GM18909 (cell line): ENCODE results near the gene SND1.

ENCODE experiments used
- ATAC-seq: cut with Tn5 transposase; IDR thresholded peaks from one replicate; pipeline ENCODE4 v1.9.1; 2021; ENCODE audit warnings: mild to moderate bottlenecking; ENCODE audit not compliant: unreplicated experiment, poor library complexity

Gene SND1

DNA sequence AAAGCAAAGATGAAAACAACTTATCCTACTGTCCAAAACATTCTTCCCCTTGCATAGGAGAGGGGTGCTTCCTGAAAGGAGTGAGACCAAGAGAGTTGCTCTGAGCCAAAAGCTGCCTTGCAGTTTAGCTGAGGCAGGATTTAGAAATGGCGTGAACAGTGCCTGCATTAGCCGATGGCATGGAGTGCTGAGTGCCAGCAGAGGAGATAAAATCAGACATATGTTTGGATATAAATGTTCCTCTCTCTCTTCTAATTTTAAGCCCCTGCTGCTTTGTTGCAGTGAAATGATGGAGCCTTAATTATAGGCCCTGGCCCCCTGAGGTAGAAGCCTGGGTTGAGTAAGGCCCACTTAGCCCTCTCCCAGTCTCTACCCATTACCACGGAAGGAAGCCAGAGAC lies 372.2 kb downstream of the SND1 start:
- no peak for ATAC-seq

DNA sequence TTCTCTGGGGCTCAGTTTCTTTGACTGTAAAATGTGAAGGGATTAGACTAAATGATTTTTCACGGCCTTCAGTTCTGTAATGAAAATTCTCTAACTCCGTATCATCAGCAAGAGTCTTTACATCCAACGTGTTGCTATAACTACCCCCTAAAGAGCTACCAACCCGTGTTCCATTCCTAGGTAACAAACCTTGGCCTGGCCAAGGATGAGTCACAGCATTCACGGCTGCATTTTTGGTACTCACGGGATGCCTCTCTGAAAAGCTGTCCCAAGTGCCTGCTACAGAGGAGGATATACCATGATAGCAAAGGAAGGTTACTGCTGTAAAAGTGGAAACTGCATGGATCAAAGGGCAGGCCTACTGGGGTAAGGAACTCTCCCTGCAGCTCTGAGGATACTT lies 373.4 kb downstream of the SND1 start:
- no peak for ATAC-seq

DNA sequence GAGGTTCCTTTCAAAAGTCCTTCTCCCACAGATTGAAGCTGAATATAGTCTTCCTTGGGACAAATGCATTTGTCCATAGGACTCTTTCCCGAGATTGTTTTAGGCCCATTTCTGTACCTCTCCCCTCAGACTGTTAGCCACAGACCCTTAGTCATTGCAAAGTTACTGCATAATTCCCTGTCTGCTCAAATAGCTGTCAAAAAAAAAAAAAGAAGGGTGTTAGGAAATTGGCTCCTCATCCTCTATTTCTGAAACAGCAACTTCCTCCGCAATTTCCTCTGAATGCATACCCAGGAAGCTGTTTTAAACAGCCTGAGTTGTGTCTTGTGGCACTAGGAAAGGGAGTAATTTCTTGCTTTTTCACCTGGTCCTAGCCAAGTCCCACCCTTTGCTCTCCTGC lies 373.8 kb downstream of the SND1 start:
- ATAC-seq: no peak

- no peak for ATAC-seq
These were observed 374.6 kb downstream of the SND1 start for GRCh38 chr7:128026551-128026950.

- no peak for ATAC-seq
These were observed 375.5 kb downstream of the SND1 start for GRCh38 chr7:128027485-128027980.

GRCh38 chr7:128029405-128029995 lies 377.5 kb downstream of the SND1 start:
- no peak for ATAC-seq

GRCh38 chr7:128030263-128030653 lies 378.3 kb downstream of the SND1 start:
- no peak for ATAC-seq

- peak; percentile 40 for ATAC-seq
These were observed 378.9 kb downstream of the SND1 start, which contains the start of gene LRRC4 for GRCh38 chr7:128030654-128031611. TSS of gene LRRC4 (minus strand) at chr7:128031437. CDS start at chr7:128030640, 797 bp downstream.

DNA sequence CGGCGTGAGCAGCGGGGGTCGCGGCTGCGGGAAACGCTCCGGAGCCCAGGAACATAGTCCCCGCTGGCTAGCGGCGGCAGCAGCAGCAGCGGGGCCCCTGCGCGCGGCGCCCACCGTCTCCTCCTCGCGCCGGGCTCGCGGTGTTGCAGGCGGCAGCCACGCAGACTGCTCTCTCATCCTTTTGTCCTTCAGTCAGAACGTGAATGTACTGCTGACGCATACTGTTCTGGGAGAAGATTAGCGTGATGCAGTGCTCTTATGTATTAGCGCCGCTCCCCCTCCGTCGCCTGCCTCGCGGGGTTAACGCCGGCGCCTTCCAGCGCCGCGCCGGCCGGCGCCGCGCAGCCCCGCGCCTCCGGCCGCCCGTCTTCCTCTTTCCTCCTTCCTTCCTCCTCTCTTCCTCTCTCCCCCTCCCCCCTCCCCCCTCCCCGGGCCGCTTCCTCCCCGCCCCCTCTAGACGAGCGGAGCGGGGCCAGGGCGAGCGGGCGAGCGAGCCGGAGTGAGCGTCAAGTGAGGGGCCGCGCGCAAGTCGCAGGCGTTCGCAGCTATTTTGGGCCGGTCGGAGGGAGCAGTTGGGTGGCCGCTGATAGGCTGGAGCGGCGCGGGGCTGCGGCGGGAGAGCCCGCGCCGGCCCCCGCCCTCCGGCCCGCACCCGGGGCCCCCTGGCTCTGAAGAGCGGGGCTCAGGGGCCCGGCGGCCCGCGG lies 380.1 kb downstream of the SND1 start:
- peak; percentile 72 for ATAC-seq

GRCh38 chr7:128032605-128033235 lies 380.7 kb downstream of the SND1 start:
- ATAC-seq: no peak

DNA sequence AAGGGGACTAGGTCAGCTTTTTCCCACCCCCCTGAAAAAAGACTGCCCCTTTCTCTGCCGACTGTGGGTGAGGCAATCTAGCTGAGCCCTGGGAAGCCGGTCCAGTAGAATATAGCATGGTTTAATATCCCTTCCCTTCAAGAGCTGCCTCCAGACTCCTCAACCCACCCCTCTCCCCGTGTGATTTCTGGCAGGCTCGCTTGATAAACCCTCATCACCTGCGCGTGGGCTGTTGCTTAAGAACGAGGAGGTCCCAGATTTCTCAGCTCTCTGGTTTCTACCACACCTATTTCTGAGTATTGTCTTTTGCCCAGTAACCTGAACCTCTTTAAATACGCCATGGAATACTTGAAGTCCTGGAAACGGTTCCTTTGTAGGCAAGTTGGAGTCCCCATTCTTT lies 381.3 kb downstream of the SND1 start:
- ATAC-seq: no peak

- no peak for ATAC-seq
These were observed 382.8 kb downstream of the SND1 start for GRCh38 chr7:128034825-128035224.

DNA sequence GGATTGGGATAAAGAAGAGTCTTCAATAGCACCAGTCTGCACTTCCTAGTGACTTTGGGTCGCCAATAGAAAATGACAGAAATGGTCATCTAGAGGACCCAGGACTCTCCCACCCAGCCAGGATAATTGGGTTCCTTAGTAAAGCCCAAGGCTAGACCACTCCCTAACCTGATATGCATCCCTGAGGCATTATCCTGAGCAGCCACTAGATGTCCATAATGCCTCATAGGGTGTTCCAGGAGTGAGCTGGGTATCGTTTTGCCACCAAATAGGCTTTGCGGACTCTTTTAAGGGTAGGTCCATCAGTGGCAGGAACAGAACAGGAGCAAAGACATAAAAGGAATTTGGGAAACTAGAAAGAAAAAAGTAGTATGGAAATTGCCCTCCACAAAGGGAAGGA lies 383.7 kb downstream of the SND1 start:
- ATAC-seq: no peak

GRCh38 chr7:128036226-128036940 lies 384.4 kb downstream of the SND1 start:
- peak; percentile 31 for ATAC-seq

- no peak for ATAC-seq
These were observed 385.1 kb downstream of the SND1 start for GRCh38 chr7:128037081-128037480.

- no peak for ATAC-seq
These were observed 386.1 kb downstream of the SND1 start for GRCh38 chr7:128037880-128038619.

- ATAC-seq: no peak
These were observed 387.6 kb downstream of the SND1 start for GRCh38 chr7:128039544-128039953.

DNA sequence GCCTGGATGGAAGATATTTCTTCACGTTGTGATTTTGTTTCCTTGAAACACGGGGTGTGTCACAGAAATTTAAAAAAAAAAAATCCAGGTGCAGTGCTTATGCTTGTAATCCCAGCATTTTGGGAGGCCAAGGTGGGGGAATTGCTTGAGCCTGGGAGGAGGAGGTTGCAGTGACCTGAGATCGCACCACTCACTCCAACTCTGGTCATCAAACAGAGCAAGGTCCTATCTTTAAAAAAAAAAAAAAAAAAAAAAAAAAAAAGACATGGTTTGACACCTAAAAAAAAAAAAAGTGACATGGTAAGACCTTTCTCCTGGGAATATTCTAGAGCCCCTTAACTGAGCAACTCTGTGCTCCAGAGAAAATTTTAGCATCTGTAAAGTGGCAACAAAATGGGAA lies 388.2 kb downstream of the SND1 start:
- ATAC-seq: no peak

DNA sequence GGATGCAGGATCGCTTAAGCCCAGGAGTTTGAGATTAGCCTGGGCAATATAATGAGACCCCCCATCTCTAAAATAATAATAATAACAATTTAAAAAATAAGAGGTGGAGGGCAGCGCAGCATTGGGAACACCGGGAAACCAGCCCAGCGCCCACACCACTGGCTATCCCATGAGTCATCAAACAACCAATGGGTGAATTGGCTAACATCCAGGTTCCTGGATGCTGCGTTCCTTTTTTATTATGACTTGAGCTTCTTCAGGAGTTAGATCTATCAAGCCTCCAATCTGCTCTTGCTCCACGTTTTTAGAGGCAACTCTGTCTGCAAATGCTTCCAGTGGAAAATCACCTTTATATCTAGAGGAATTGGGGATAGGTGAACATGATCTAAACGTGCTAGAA lies 389.2 kb downstream of the SND1 start:
- no peak for ATAC-seq
